GM12878 (cell line): ENCODE data around the gene ADGRG7. TPM values are rescaled to one million over a fixed set of nuclear protein-coding genes. Genes with fewer than 3 reads are reported as not detected.

Experiments
- ATAC-seq: fragments of 200-7000 bp; cut with Tn5 transposase; 3 replicates; pipeline ENCODE4 v1.9.1; 2020; ENCODE audit warnings: mild to moderate bottlenecking, moderate library complexity
- BruUV-seq: library from RNA; stranded (reverse); fragments of 400-500 nt; replicated peaks from 2 replicates; lab custom pipeline; 2021; lab: Mats Ljungman, UMichigan
- CTCF ChIA-PET: fragments of 300-600 bp; sonication (Branson Sonifier 250); formaldehyde crosslinking; extraction: SDS; loops from one replicate; lab custom pipeline; 2021; ENCODE audit warnings: inconsistent platforms; lab: Yijun Ruan, JAX
- POLR2A ChIA-PET: fragments of 350-600 bp; formaldehyde crosslinking; extraction: SDS; loops from one replicate; lab custom pipeline; 2021; ENCODE audit warnings: inconsistent platforms; lab: Charles Lee
- RAD21 ChIA-PET: fragments of 300-600 bp; sonication (Branson Sonifier 250); formaldehyde crosslinking; loops from one replicate; lab custom pipeline; 2023; ENCODE audit warnings: antibody characterized with exemption; ENCODE audit not compliant: unreplicated experiment; lab: Charles Lee
- SMC1A ChIA-PET: fragments of 300-600 bp; sonication (Branson Sonifier 250); formaldehyde crosslinking; loops from one replicate; lab custom pipeline; 2023; ENCODE audit not compliant: unreplicated experiment, uncharacterized antibody; lab: Charles Lee
- DNase-seq: peaks from one replicate; pipeline ENCODE4 v3.0.0-alpha.2; 2011; ENCODE audit warnings: low read depth, low spot score
- FAIRE-seq: peaks from 3 replicates; lab custom pipeline; 2011; peaks lifted over from hg19 to GRCh38; lab: Jason Lieb, UNC
- H2AFZ ChIP-seq: 2 replicates; pipeline ENCODE4 v1.6.0; 2011; ENCODE audit warnings: low read depth, low read length, control low read depth; ENCODE audit not compliant: control insufficient read depth
- H3K27ac ChIP-seq: 2 replicates; pipeline ENCODE4 v1.5.1; 2011; ENCODE audit warnings: control low read depth; ENCODE audit not compliant: control insufficient read depth, insufficient read depth
- H3K27me3 ChIP-seq, 2 experiments: replicated peaks in 1 of 2; 2 replicates each; pipeline versions ENCODE4 v1.6.0 to v1.6.1; 2011; ENCODE audit warnings: low read length in 1 of 2; ENCODE audit not compliant: control insufficient read depth in 2 of 2, insufficient read depth in 2 of 2
- H3K36me3 ChIP-seq, 2 experiments: 2 replicates each; pipeline ENCODE4 v1.5.1; 2011; ENCODE audit warnings: low read length in 1 of 2; ENCODE audit not compliant: control insufficient read depth in 2 of 2, insufficient read depth in 2 of 2
- H3K4me1 ChIP-seq: 2 replicates; pipeline ENCODE4 v1.6.1; 2011; ENCODE audit warnings: mild to moderate bottlenecking, low read length, moderate library complexity, mixed read lengths; ENCODE audit not compliant: control insufficient read depth, insufficient read depth
- H3K4me2 ChIP-seq: 2 replicates; pipeline ENCODE4 v1.6.0; 2011; ENCODE audit warnings: control low read depth; ENCODE audit not compliant: control insufficient read depth, insufficient read depth
- H3K4me3 ChIP-seq: fragments of 200-600 bp; sonication (generic); 2 replicates; pipeline ENCODE4 v1.5.1; 2016
- H3K79me2 ChIP-seq: 2 replicates; pipeline ENCODE4 v1.6.0; 2011; ENCODE audit warnings: low read length; ENCODE audit not compliant: control insufficient read depth, insufficient read depth
- H3K9ac ChIP-seq: 2 replicates; pipeline ENCODE4 v1.8.0; 2011; ENCODE audit warnings: low read length, control low read depth, mixed read lengths; ENCODE audit not compliant: control insufficient read depth, insufficient read depth
- H3K9me3 ChIP-seq: replicated peaks from 3 replicates; pipeline ENCODE4 v1.5.1; 2011; ENCODE audit warnings: mild to moderate bottlenecking, low read length; ENCODE audit not compliant: control insufficient read depth, insufficient read depth
- H4K20me1 ChIP-seq: 2 replicates; pipeline ENCODE4 v1.6.0; 2011; ENCODE audit not compliant: control insufficient read depth, insufficient read depth
- GABPA ChIP-seq: IDR thresholded peaks from 2 replicates; pipeline ENCODE4 v1.6.1; 2014; ENCODE audit warnings: antibody characterized with exemption, low read depth, mild to moderate bottlenecking, inconsistent platforms
- JUND ChIP-seq: IDR thresholded peaks from 2 replicates; pipeline ENCODE4 v1.6.1; 2012; ENCODE audit warnings: low read depth, mild to moderate bottlenecking, low read length, improper control_type of control experiment, moderate library complexity
- KLF5 ChIP-seq: fragments of 450-650 bp; IDR thresholded peaks from 2 replicates; pipeline ENCODE4 v1.6.1; 2014; ENCODE audit warnings: mild to moderate bottlenecking; ENCODE audit not compliant: partially characterized antibody
- MTA2 ChIP-seq: fragments of 450-650 bp; IDR thresholded peaks from 2 replicates; pipeline ENCODE4 v1.6.1; 2016; ENCODE audit warnings: low read depth, mild to moderate bottlenecking, moderate library complexity
- NBN ChIP-seq: fragments of 450-650 bp; IDR thresholded peaks from 2 replicates; pipeline ENCODE4 v1.6.1; 2016
- RAD21 ChIP-seq: IDR thresholded peaks from 2 replicates; pipeline ENCODE4 v1.6.1; 2011; ENCODE audit warnings: mild to moderate bottlenecking, low read depth, low read length, moderate library complexity; ENCODE audit not compliant: insufficient read depth
- RCOR1 ChIP-seq: conservative IDR thresholded peaks from 2 replicates; pipeline ENCODE4 v1.6.1; 2012; ENCODE audit warnings: low read depth, low read length, improper control_type of control experiment
- SP1 ChIP-seq: IDR thresholded peaks from one replicate; pipeline ENCODE4 v1.6.1; 2011; ENCODE audit warnings: low read depth, low read length
- STAT3 ChIP-seq: IDR thresholded peaks from 2 replicates; pipeline ENCODE4 v1.6.1; 2011; ENCODE audit warnings: low read depth, low read length, improper control_type of control experiment
- ZBED1 ChIP-seq: IDR thresholded peaks from 2 replicates; pipeline ENCODE4 v1.6.1; 2016; ENCODE audit warnings: borderline replicate concordance
- ZNF207 ChIP-seq: fragments of 450-650 bp; IDR thresholded peaks from 2 replicates; pipeline ENCODE4 v1.6.1; 2014; ENCODE audit warnings: antibody characterized with exemption, mild to moderate bottlenecking, borderline replicate concordance
- ZNF217 ChIP-seq: fragments of 450-650 bp; IDR thresholded peaks from 2 replicates; pipeline ENCODE4 v1.6.1; 2017; ENCODE audit warnings: antibody characterized with exemption, mild to moderate bottlenecking
- WGBS: methylation state at CpG from one replicate; pipeline ENCODE4 v1.1.6; 2016; ENCODE audit warnings: low lambda C conversion rate; ENCODE audit not compliant: insufficient replicate concordance, insufficient coverage; ENCODE audit errors: missing lambda C conversion rate; 5-methylcytosine and 5-hydroxymethylcytosine counted together
- in situ Hi-C: fragments of 300-500 bp; cut with MboI; formaldehyde crosslinking; loops from 9 replicates; pipeline ENCODE4 v1.14.3; 2018; ENCODE audit warnings: mixed read lengths
- intact Hi-C: fragments of 100-400 bp; cut with micrococcal nuclease; formaldehyde crosslinking; loops from one replicate; pipeline ENCODE4 v1.14.2; 2022; ENCODE audit not compliant: unreplicated experiment
- polyA plus RNA-seq, 11 experiments: library from polyadenylated mRNA; depleted of rRNA in 4 of 11; unstranded in 6 of 11; stranded (reverse) in 5 of 11; fragments of >200 nt; fragmentation: Nextera tagmentation in 4 of 11; fragmentation: Illumina TruSeq in 1 of 11; extraction: Ambion mirVana in 4 of 11; extraction: Trizol in 1 of 11; gene quantifications; 1 replicate in 1 of 11; 2 replicates in 10 of 11; pipeline versions ENCODE4 v1.2.1 to v1.2.3, GENCODE V29; 2011 to 2016; ENCODE audit warnings: inconsistent platforms in 2 of 11, missing spikeins in 2 of 11, low read depth in 1 of 11
- total RNA-seq, 4 experiments: library from RNA; depleted of rRNA in 3 of 4; stranded (reverse); fragments of >200 nt in 3 of 4; fragmentation: Illumina TruSeq in 1 of 4; extraction: Trizol in 1 of 4; gene quantifications; 2 replicates each; pipeline versions ENCODE4 v1.2.1 to v1.2.3, GENCODE V29; 2013 to 2021
- TF ChIP-seq, protein P1 (sequence below): fragments of 450-650 bp; IDR thresholded peaks from 2 replicates; pipeline ENCODE4 v1.6.1; 2017; ENCODE audit warnings: mild to moderate bottlenecking, low read depth, inconsistent platforms; ENCODE audit not compliant: poor library complexity, severe bottlenecking
- TF ChIP-seq, protein P2 (sequence below): fragments of 150-350 bp; IDR thresholded peaks from 2 replicates; pipeline ENCODE4 v1.6.1; 2014; ENCODE audit warnings: mild to moderate bottlenecking, low read depth, low read length
- TF ChIP-seq, protein P3 (sequence below): IDR thresholded peaks from 2 replicates; pipeline ENCODE4 v1.6.1; 2012; ENCODE audit warnings: mild to moderate bottlenecking, low read depth, low read length
- TF ChIP-seq, protein P4 (sequence below), 3 experiments: IDR thresholded peaks in 2 of 3; conservative IDR thresholded peaks in 1 of 3; 2 replicates each; pipeline ENCODE4 v1.5.1; 2011; ENCODE audit warnings: low read depth in 3 of 3, low read length in 3 of 3, mild to moderate bottlenecking in 3 of 3, control low read depth in 2 of 3, moderate library complexity in 2 of 3, inconsistent platforms in 1 of 3, mixed read lengths in 1 of 3; ENCODE audit not compliant: control insufficient read depth in 2 of 3, insufficient read depth in 1 of 3; ENCODE audit errors: extremely low read depth in 1 of 3

The ADGRG7 gene
- total and polyA plus RNA-seq, 10 of the 15 experiments (the other 5 are each of a cell fraction or from before 2014, with no cell fraction given) = 0.02 to 0.21 (median 0.14) TPM; not detected in 7

DNA sequence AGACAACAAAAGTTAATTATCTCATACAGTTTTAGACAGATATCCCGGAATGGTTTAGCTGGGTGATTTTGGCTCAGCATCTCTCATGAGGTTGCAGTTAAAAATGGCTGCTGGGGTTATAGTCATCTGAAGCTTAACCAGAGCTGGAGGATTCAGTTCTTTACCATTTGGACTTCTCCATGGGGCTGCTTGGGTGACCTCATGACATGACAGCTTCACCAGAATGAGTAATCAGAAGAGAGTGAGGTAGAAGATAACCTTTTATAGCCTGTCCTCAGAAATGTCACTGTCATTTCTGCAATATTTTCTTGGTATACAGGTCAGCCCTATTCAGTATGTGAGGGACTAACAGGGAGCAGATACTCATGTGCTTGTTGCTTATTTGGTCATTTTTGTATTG is 130.8 kb downstream of the ADGRG7 start:
- DNase-seq (no peak), FAIRE-seq (no peak), ATAC-seq (peak; percentile 40)
- Histone ChIP-seq H3K9me3 (no peaks in the 10 kb centered on the region), H3K79me2 (no peaks in the 10 kb centered on the region), H3K4me1 (no peaks in the 10 kb centered on the region), H3K27ac (no peak overlapping the region), H3K9ac (no peak overlapping the region), H3K27me3 (no peaks in the 10 kb centered on the region), H3K4me2 (no peak overlapping the region), H4K20me1 (no peaks in the 10 kb centered on the region), H2AFZ (no peak overlapping the region), H3K36me3 (peaks cover 6 to 41% of the 10 kb centered on the region in 2 experiments), H3K4me3 (no peak overlapping the region)
- TF ChIP-seq, protein P1, sequence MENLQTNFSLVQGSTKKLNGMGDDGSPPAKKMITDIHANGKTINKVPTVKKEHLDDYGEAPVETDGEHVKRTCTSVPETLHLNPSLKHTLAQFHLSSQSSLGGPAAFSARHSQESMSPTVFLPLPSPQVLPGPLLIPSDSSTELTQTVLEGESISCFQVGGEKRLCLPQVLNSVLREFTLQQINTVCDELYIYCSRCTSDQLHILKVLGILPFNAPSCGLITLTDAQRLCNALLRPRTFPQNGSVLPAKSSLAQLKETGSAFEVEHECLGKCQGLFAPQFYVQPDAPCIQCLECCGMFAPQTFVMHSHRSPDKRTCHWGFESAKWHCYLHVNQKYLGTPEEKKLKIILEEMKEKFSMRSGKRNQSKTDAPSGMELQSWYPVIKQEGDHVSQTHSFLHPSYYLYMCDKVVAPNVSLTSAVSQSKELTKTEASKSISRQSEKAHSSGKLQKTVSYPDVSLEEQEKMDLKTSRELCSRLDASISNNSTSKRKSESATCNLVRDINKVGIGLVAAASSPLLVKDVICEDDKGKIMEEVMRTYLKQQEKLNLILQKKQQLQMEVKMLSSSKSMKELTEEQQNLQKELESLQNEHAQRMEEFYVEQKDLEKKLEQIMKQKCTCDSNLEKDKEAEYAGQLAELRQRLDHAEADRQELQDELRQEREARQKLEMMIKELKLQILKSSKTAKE = no peak
- TF ChIP-seq, protein P2, sequence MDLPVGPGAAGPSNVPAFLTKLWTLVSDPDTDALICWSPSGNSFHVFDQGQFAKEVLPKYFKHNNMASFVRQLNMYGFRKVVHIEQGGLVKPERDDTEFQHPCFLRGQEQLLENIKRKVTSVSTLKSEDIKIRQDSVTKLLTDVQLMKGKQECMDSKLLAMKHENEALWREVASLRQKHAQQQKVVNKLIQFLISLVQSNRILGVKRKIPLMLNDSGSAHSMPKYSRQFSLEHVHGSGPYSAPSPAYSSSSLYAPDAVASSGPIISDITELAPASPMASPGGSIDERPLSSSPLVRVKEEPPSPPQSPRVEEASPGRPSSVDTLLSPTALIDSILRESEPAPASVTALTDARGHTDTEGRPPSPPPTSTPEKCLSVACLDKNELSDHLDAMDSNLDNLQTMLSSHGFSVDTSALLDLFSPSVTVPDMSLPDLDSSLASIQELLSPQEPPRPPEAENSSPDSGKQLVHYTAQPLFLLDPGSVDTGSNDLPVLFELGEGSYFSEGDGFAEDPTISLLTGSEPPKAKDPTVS = no peak
- TF ChIP-seq SP1 = no peak
- TF ChIP-seq, protein P3, sequence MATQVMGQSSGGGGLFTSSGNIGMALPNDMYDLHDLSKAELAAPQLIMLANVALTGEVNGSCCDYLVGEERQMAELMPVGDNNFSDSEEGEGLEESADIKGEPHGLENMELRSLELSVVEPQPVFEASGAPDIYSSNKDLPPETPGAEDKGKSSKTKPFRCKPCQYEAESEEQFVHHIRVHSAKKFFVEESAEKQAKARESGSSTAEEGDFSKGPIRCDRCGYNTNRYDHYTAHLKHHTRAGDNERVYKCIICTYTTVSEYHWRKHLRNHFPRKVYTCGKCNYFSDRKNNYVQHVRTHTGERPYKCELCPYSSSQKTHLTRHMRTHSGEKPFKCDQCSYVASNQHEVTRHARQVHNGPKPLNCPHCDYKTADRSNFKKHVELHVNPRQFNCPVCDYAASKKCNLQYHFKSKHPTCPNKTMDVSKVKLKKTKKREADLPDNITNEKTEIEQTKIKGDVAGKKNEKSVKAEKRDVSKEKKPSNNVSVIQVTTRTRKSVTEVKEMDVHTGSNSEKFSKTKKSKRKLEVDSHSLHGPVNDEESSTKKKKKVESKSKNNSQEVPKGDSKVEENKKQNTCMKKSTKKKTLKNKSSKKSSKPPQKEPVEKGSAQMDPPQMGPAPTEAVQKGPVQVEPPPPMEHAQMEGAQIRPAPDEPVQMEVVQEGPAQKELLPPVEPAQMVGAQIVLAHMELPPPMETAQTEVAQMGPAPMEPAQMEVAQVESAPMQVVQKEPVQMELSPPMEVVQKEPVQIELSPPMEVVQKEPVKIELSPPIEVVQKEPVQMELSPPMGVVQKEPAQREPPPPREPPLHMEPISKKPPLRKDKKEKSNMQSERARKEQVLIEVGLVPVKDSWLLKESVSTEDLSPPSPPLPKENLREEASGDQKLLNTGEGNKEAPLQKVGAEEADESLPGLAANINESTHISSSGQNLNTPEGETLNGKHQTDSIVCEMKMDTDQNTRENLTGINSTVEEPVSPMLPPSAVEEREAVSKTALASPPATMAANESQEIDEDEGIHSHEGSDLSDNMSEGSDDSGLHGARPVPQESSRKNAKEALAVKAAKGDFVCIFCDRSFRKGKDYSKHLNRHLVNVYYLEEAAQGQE = no peak
- TF ChIP-seq JUND = no peak
- TF ChIP-seq RCOR1 = no peak
- no peak for TF ChIP-seq ZNF217
- no peak for TF ChIP-seq GABPA
- no peak for TF ChIP-seq NBN
- no peak for TF ChIP-seq KLF5
- TF ChIP-seq, protein P4, sequence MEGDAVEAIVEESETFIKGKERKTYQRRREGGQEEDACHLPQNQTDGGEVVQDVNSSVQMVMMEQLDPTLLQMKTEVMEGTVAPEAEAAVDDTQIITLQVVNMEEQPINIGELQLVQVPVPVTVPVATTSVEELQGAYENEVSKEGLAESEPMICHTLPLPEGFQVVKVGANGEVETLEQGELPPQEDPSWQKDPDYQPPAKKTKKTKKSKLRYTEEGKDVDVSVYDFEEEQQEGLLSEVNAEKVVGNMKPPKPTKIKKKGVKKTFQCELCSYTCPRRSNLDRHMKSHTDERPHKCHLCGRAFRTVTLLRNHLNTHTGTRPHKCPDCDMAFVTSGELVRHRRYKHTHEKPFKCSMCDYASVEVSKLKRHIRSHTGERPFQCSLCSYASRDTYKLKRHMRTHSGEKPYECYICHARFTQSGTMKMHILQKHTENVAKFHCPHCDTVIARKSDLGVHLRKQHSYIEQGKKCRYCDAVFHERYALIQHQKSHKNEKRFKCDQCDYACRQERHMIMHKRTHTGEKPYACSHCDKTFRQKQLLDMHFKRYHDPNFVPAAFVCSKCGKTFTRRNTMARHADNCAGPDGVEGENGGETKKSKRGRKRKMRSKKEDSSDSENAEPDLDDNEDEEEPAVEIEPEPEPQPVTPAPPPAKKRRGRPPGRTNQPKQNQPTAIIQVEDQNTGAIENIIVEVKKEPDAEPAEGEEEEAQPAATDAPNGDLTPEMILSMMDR (IDR thresholded peaks at IDR 0.05 in 2 of 3, conservative IDR thresholded peaks at IDR 0.05 in 1 of 3; ENCODE audit: control insufficient read depth in 2 of 3, extremely low read depth in 1 of 3, insufficient read depth in 1 of 3, low read depth in 3 of 3, low read length in 3 of 3) = no peak
- no peak for TF ChIP-seq MTA2
- no peak for TF ChIP-seq ZNF207
- TF ChIP-seq RAD21 = no peak
- TF ChIP-seq STAT3 = no peak
- no peak for TF ChIP-seq ZBED1
- intact Hi-C loops (no loop called here), in situ Hi-C loops (no loop called here)
- RAD21 ChIA-PET = interaction anchor here (1.1 kb wide), 1 partner anchor 29 kb away, joined by 3 read pairs; no protein-coding TSS in a partner anchor
- SMC1A ChIA-PET = interaction anchor here (0.7 to 3.2 kb wide), 7 partner anchors 9 to 1000 kb away, joined by 3 to 14 read pairs (median 4); no protein-coding TSS in a partner anchor
- CTCF ChIA-PET = interaction anchor here (1.2 to 1.6 kb wide), 6 partner anchors 20 to 283 kb away, joined by 3 to 4 read pairs (median 4); no protein-coding TSS in a partner anchor
- POLR2A ChIA-PET = interaction anchor here (0.9 to 1.3 kb wide), 2 partner anchors 14 to 31 kb away, joined by 3 to 4 read pairs; partner anchors contain the start of gene TFG
- no TSS peak for BruUV-seq
- WGBS = 100% methylated on average over 1 of the region's 1 CpG
